ENCODE measurements around the gene ANKMY1. TPM values are rescaled to one million over a fixed set of nuclear protein-coding genes. Genes with fewer than 3 reads are reported as not detected.
A peak's percentile ranks its signal among the peaks of the same experiment; 100 is the strongest.

Gene ANKMY1
- total RNA-seq (10 to 100 TPM; 26.5 to 45.5 (median 30.1) TPM), polyA plus RNA-seq (10 to 100 TPM in 1 of 3 donors, 1 to 10 TPM in 2; 7.6 to 11.4 (median 8.1) TPM)
- long read RNA-seq, donor 1, partial matches to known transcripts = 0 of 1 reads
- long read RNA-seq, donor 1, other reads (novel, unspliced or antisense) = 0 of 1 reads
- long read RNA-seq, donor 2, partial matches to known transcripts = 0 of 16 reads
- long read RNA-seq, donor 2, other reads (novel, unspliced or antisense) = 14 of 16 reads

GRCh38 chr2:240557808-240558207, at the start of gene ANKMY1:
ANKMY1 (minus strand) TSS chr2:240557988; CDS start chr2:240557335, 653 bp downstream.
- intact Hi-C loops (cut with DNase I; ENCODE audit: low total_unique reads) = no loop called here
- peaks cover 0 to 45% (median 3%) of the 10 kb centered on the region in 6 donors for H3K36me3 ChIP-seq
- peak; percentile 89 for DNase-seq
- peak within 1 kb of the TSS; percentile 2 to 66 (median 40) for H3K4me3 ChIP-seq
- H3K4me1 ChIP-seq = peaks cover 40 to 66% (median 55%) of the 10 kb centered on the region in 6 donors
- H3K9me3 ChIP-seq = no peaks in the 10 kb centered on the region
- 3 to 14% (median 8%) methylated on average over 4 to 47 of the region's 47 CpGs for WGBS, 5 donors
- H3K27me3 ChIP-seq (replicated peaks in 1 of 7) = peaks cover 0 to 7% (median 0%) of the 10 kb centered on the region in 7 donors
- H3K27ac ChIP-seq = no peak within 1 kb of the TSS
- TF ChIP-seq CTCF (IDR thresholded peaks at IDR 0.05 in 8 of 11, conservative IDR thresholded peaks at IDR 0.05 in 3 of 11) (no peak), POLR2AphosphoS5 (IDR thresholded peaks at IDR 0.05) (peak in 2 of 3 donors; percentile 26 to 48)

- Histone ChIP-seq H3K4me1 (peaks cover 0 to 31% (median 8%) of the 10 kb centered on the region in 6 donors), H3K9me3 (no peaks in the 10 kb centered on the region), H3K27ac (peak overlapping the region in 1 of 8 donors; percentile 61), H3K4me3 (no peak overlapping the region), H3K36me3 (peaks cover 0 to 29% (median 0%) of the 10 kb centered on the region in 6 donors), H3K27me3 (replicated peaks in 1 of 7) (no peaks in the 10 kb centered on the region)
- TF ChIP-seq CTCF (IDR thresholded peaks at IDR 0.05 in 8 of 11, conservative IDR thresholded peaks at IDR 0.05 in 3 of 11) = no peak
- no peak for TF ChIP-seq POLR2AphosphoS5 (IDR thresholded peaks at IDR 0.05)
- TF ChIP-seq POLR2A (IDR thresholded peaks at IDR 0.05) = no peak
- DNase-seq = peak; percentile 64
- 80 to 93% (median 86%) methylated on average over 8 to 12 of the region's 12 CpGs for WGBS, 5 donors
- intact Hi-C loops (cut with DNase I; ENCODE audit: low total_unique reads) = no loop called here
Observed at GRCh38 chr2:240605867-240606743, 48.3 kb upstream of the ANKMY1 start.

- DNase-seq = peak; percentile 70
- no peaks in the 10 kb centered on the region for H3K9me3 ChIP-seq
- H3K27me3 ChIP-seq (replicated peaks in 1 of 7) = no peaks in the 10 kb centered on the region
- 69 to 93% (median 83%) methylated on average over 18 to 19 of the region's 19 CpGs for WGBS, 5 donors
- H3K4me1 ChIP-seq = peaks cover 0 to 38% (median 8%) of the 10 kb centered on the region in 6 donors
- intact Hi-C loops (cut with DNase I; ENCODE audit: low total_unique reads) = no loop called here
- H3K36me3 ChIP-seq = peaks cover 0 to 33% (median 5%) of the 10 kb centered on the region in 6 donors
- H3K27ac ChIP-seq = peak overlapping the region in 4 of 8 donors; percentile 1 to 61 (median 50)
- TF ChIP-seq POLR2AphosphoS5 (IDR thresholded peaks at IDR 0.05) = peak in 1 of 3 donors; percentile 25
- no peak for TF ChIP-seq POLR2A (IDR thresholded peaks at IDR 0.05)
- H3K4me3 ChIP-seq = peak overlapping the region in 1 of 8 donors; percentile 5
Observed at GRCh38 chr2:240604939-240605716, 47.3 kb upstream of the ANKMY1 start.

GRCh38 chr2:240604291-240604938, 46.6 kb upstream of the ANKMY1 start:
- intact Hi-C loops (cut with DNase I; ENCODE audit: low total_unique reads) = no loop called here
- H3K36me3 ChIP-seq = peaks cover 0 to 40% (median 12%) of the 10 kb centered on the region in 6 donors
- no peaks in the 10 kb centered on the region for H3K9me3 ChIP-seq
- DNase-seq = peak; percentile 89
- peaks cover 0 to 38% (median 8%) of the 10 kb centered on the region in 6 donors for H3K4me1 ChIP-seq
- peak; percentile 13 to 79 (median 67) for TF ChIP-seq CTCF (IDR thresholded peaks at IDR 0.05 in 8 of 11, conservative IDR thresholded peaks at IDR 0.05 in 3 of 11)
- no peak for TF ChIP-seq POLR2A (IDR thresholded peaks at IDR 0.05)
- TF ChIP-seq POLR2AphosphoS5 (IDR thresholded peaks at IDR 0.05) = peak; percentile 61 to 76 (median 70)
- 46 to 78% (median 49%) methylated on average over 7 to 11 of the region's 11 CpGs for WGBS, 5 donors
- H3K4me3 ChIP-seq = no peak overlapping the region
- peak overlapping the region in 3 of 8 donors; percentile 50 to 61 (median 51) for H3K27ac ChIP-seq
- no peaks in the 10 kb centered on the region for H3K27me3 ChIP-seq (replicated peaks in 1 of 7)

All from spleen (tissue), 13 donors.